SU-DHL-6 (cell line): ENCODE measurements around the gene METTL4.

Experiments
- H2AFZ ChIP-seq: fragments of 200-600 bp; sonication (generic); 2 replicates; pipeline ENCODE4 v1.6.1; 2014; ENCODE audit warnings: low read depth, mild to moderate bottlenecking, moderate library complexity, mixed read lengths, antibody characterized with exemption, low read length; ENCODE audit not compliant: severe bottlenecking
- H3F3A ChIP-seq: fragments of 200-600 bp; shearing (Covaris generic); 2 replicates; pipeline ENCODE4 v1.6.0; 2016; ENCODE audit warnings: antibody characterized with exemption, mild to moderate bottlenecking; ENCODE audit not compliant: insufficient read depth
- H3K27ac ChIP-seq: fragments of 200-600 bp; sonication (generic); 2 replicates; pipeline ENCODE4 v1.5.1; 2016; ENCODE audit warnings: low read depth, mild to moderate bottlenecking, low read length, moderate library complexity, mixed read lengths
- H3K27me3 ChIP-seq: fragments of 200-600 bp; sonication (generic), shearing (Covaris generic); 2 replicates; pipeline ENCODE4 v1.6.0; 2014; ENCODE audit warnings: mild to moderate bottlenecking, low read length
- H3K36me3 ChIP-seq: fragments of 200-600 bp; sonication (generic); 2 replicates; pipeline ENCODE4 v1.6.1; 2014; ENCODE audit warnings: mild to moderate bottlenecking, low read length, mixed read lengths
- H3K4me2 ChIP-seq: fragments of 300-600, 200-600 bp; shearing (Covaris generic), sonication (generic); 2 replicates; pipeline ENCODE4 v1.6.0; 2014; ENCODE audit warnings: low read length, low read depth, mild to moderate bottlenecking; ENCODE audit not compliant: poor library complexity, severe bottlenecking
- H3K4me3 ChIP-seq: fragments of 200-600 bp; sonication (generic); 2 replicates; pipeline ENCODE4 v1.5.1; 2014; ENCODE audit warnings: antibody characterized with exemption, low read length, mild to moderate bottlenecking, mixed read lengths; ENCODE audit not compliant: insufficient read depth, poor library complexity, severe bottlenecking
- H3K79me2 ChIP-seq: fragments of 200-600 bp; sonication (generic); 2 replicates; pipeline ENCODE4 v1.6.1; 2014; ENCODE audit warnings: mild to moderate bottlenecking, low read length, moderate library complexity; ENCODE audit not compliant: insufficient read depth
- H3K9ac ChIP-seq: fragments of 200-600 bp; sonication (generic); 2 replicates; pipeline ENCODE4 v1.7.0; 2014; ENCODE audit warnings: mild to moderate bottlenecking, low read length
- H3K9me2 ChIP-seq: fragments of 200-600 bp; sonication (generic); replicated peaks from 2 replicates; pipeline ENCODE4 v1.6.1; 2014; ENCODE audit warnings: low read length; ENCODE audit not compliant: insufficient read depth
- H3K9me3 ChIP-seq: fragments of 200-600 bp; sonication (generic); 2 replicates; pipeline ENCODE4 v1.6.1; 2014; ENCODE audit warnings: low read length, mixed read lengths; ENCODE audit not compliant: insufficient read depth
- H4K20me1 ChIP-seq: fragments of 200-600 bp; sonication (generic); 2 replicates; pipeline ENCODE4 v1.6.1; 2014; ENCODE audit warnings: low read depth, mild to moderate bottlenecking, antibody characterized with exemption, low read length, moderate library complexity, mixed read lengths
- CTCF ChIP-seq: fragments of 200-600 bp; sonication (generic); IDR thresholded peaks from one replicate; pipeline ENCODE4 v1.5.1; 2017; ENCODE audit warnings: antibody characterized with exemption, mild to moderate bottlenecking, low read length, moderate library complexity; ENCODE audit not compliant: insufficient read depth, poor library complexity, severe bottlenecking
- EZH2phosphoT487 ChIP-seq: fragments of 200-600 bp; sonication (generic), shearing (Covaris generic); conservative IDR thresholded peaks from 2 replicates; pipeline ENCODE4 v1.6.1; 2018; ENCODE audit warnings: mild to moderate bottlenecking, antibody characterized with exemption, low read length, moderate library complexity, mixed read lengths

The METTL4 gene

GRCh38 chr18:2538844-2539243 lies 32.5 kb downstream of the METTL4 start:
- Histone ChIP-seq H3K36me3 (peaks cover 20% of the 10 kb centered on the region; the same call in 1 of the 2 replicates), H3F3A (peaks cover 11% of the 10 kb centered on the region; the same call in 1 of the 2 replicates), H3K4me3 (no peak overlapping the region), H3K4me2 (no peak overlapping the region), H3K27me3 (no peaks in the 10 kb centered on the region), H3K9me3 (no peaks in the 10 kb centered on the region), H3K79me2 (no peaks in the 10 kb centered on the region), H3K9ac (no peak overlapping the region), H3K27ac (no peak overlapping the region), H4K20me1 (no peaks in the 10 kb centered on the region), H3K9me2 (no peaks in the 10 kb centered on the region), H2AFZ (no peak overlapping the region)
- TF ChIP-seq CTCF (no peak), EZH2phosphoT487 (no peak)

- no peak overlapping the region for H3K4me2 ChIP-seq
- no peaks in the 10 kb centered on the region for H3K9me2 ChIP-seq
- H3K9ac ChIP-seq = no peak overlapping the region
- TF ChIP-seq EZH2phosphoT487 = no peak
- no peak for TF ChIP-seq CTCF
- no peak overlapping the region for H3K27ac ChIP-seq
- no peaks in the 10 kb centered on the region for H3K27me3 ChIP-seq
- no peaks in the 10 kb centered on the region for H3K79me2 ChIP-seq
- no peaks in the 10 kb centered on the region for H4K20me1 ChIP-seq
- peaks cover 7% of the 10 kb centered on the region; the same call in 1 of the 2 replicates for H3F3A ChIP-seq
- H3K9me3 ChIP-seq = no peaks in the 10 kb centered on the region
- H2AFZ ChIP-seq = no peak overlapping the region
- H3K36me3 ChIP-seq = peaks cover 19% of the 10 kb centered on the region; the same call in 1 of the 2 replicates
- no peak overlapping the region for H3K4me3 ChIP-seq
These were observed 33.1 kb downstream of the METTL4 start for GRCh38 chr18:2538236-2538635.

GRCh38 chr18:2537296-2537695 lies 34.0 kb downstream of the METTL4 start:
- no peaks in the 10 kb centered on the region for H3K9me2 ChIP-seq
- H3K27ac ChIP-seq = no peak overlapping the region
- H3K9ac ChIP-seq = no peak overlapping the region
- no peaks in the 10 kb centered on the region for H3K79me2 ChIP-seq
- no peak overlapping the region for H3K4me2 ChIP-seq
- H4K20me1 ChIP-seq = no peaks in the 10 kb centered on the region
- 0 out of 2 replicates have a peak, but pooled peaks cover 4% of the 10 kb centered on the region for H3F3A ChIP-seq
- H2AFZ ChIP-seq = no peak overlapping the region
- no peaks in the 10 kb centered on the region for H3K9me3 ChIP-seq
- TF ChIP-seq CTCF (no peak), EZH2phosphoT487 (no peak)
- no peak overlapping the region for H3K4me3 ChIP-seq
- peaks cover 19% of the 10 kb centered on the region; the same call in 1 of the 2 replicates for H3K36me3 ChIP-seq
- no peaks in the 10 kb centered on the region for H3K27me3 ChIP-seq
